Lung (tissue), 12 donors: ENCODE measurements around the gene TOP3A. TPM values are rescaled to one million over a fixed set of nuclear protein-coding genes. Genes with fewer than 3 reads are reported as not detected.

Source experiments
- ATAC-seq: fragments of 200-7000 bp; cut with Tn5 transposase; one replicate; pipeline ENCODE4 v1.9.1; 2020; ENCODE audit warnings: moderate number of reproducible peaks; ENCODE audit not compliant: insufficient read depth, low FRiP score
- DNase-seq, 3 donors: peaks; one replicate each; pipeline ENCODE4 v3.0.0-alpha.2; 2013 to 2017
- H3K27ac ChIP-seq, 2 donors: one replicate each; pipeline ENCODE4 v1.5.1; 2013; ENCODE audit warnings: mild to moderate bottlenecking in 2 of 2, moderate library complexity in 2 of 2, control low read depth in 1 of 2, inconsistent platforms in 1 of 2, low read depth in 1 of 2, low read length in 1 of 2
- H3K27me3 ChIP-seq, 3 donors: one replicate each; pipeline ENCODE4 v1.5.1; 2013; ENCODE audit warnings: low read length in 2 of 3; ENCODE audit not compliant: control insufficient read depth in 3 of 3, insufficient read depth in 3 of 3
- H3K36me3 ChIP-seq, 4 donors: one replicate each; pipeline ENCODE4 v1.5.1; 2013; ENCODE audit warnings: low read length in 4 of 4, mild to moderate bottlenecking in 1 of 4, moderate library complexity in 1 of 4; ENCODE audit not compliant: control insufficient read depth in 4 of 4, insufficient read depth in 4 of 4
- H3K4me1 ChIP-seq, 5 donors: one replicate each; pipeline ENCODE4 v1.5.1; 2013; ENCODE audit warnings: low read length in 5 of 5, mild to moderate bottlenecking in 2 of 5, moderate library complexity in 1 of 5; ENCODE audit not compliant: control insufficient read depth in 5 of 5, insufficient read depth in 5 of 5
- H3K4me3 ChIP-seq: one replicate; pipeline ENCODE4 v1.5.1; 2013; ENCODE audit warnings: mild to moderate bottlenecking, control low read depth, moderate library complexity
- H3K9ac ChIP-seq, 2 donors: one replicate each; pipeline ENCODE4 v1.5.1; 2013; ENCODE audit warnings: low read length in 2 of 2, control low read depth in 1 of 2; ENCODE audit not compliant: insufficient read depth in 1 of 2
- H3K9me3 ChIP-seq, 4 donors: one replicate each; pipeline ENCODE4 v1.5.1; 2013; ENCODE audit warnings: low read length in 3 of 4, mild to moderate bottlenecking in 1 of 4, moderate library complexity in 1 of 4; ENCODE audit not compliant: control insufficient read depth in 4 of 4, insufficient read depth in 3 of 4
- WGBS, 2 donors: extraction: QIAGEN DNeasy Blood & Tissue Kit; methylation state at CpG; one replicate each; pipeline ENCODE4 v1.1.7; 2013; 5-methylcytosine and 5-hydroxymethylcytosine counted together
- polyA plus RNA-seq, 2 donors: library from polyadenylated mRNA; stranded (reverse); fragments of 200-250 nt; gene quantifications; one replicate each; pipeline ENCODE4 v1.2.1, GENCODE V29; 2013
- total RNA-seq, 2 donors: library from RNA; depleted of rRNA in 1 of 2; stranded (reverse); fragments of >200 nt in 1 of 2; gene quantifications; one replicate each; pipeline ENCODE4 v1.2.1, GENCODE V29; 2014 to 2021
- TF ChIP-seq, protein P1 (sequence below): IDR thresholded peaks from 2 replicates; pipeline ENCODE4 v1.5.1; 2012; ENCODE audit warnings: mild to moderate bottlenecking; ENCODE audit errors: control extremely low read depth, extremely low read depth
- donor health status: control.
- donor health status: control.
- donor health status: Bipolar disorder and iron deficiency.
- donor health status: healthy.
- donor health status: DM: yes; HTN: yes; CAD: no.

Gene TOP3A
- total and polyA plus RNA-seq, 4 donors: 14.6 to 41.4 (median 26.8) TPM

GRCh38 chr17:18226284-18226945 is 88.4 kb downstream of the TOP3A start:
- H3K36me3 ChIP-seq: no peaks in the 10 kb centered on the region
- no peak overlapping the region for H3K27ac ChIP-seq
- ATAC-seq (no peak), DNase-seq (peak in 1 of 3 donors; percentile 16)
- 29 to 33% methylated on average over 16 of the region's 16 CpGs for WGBS, 2 donors
- H3K27me3 ChIP-seq: no peaks in the 10 kb centered on the region
- H3K4me3 ChIP-seq: peak overlapping the region; percentile 52
- peaks cover 0 to 31% (median 12%) of the 10 kb centered on the region in 5 donors for H3K4me1 ChIP-seq
- TF ChIP-seq, protein P1, sequence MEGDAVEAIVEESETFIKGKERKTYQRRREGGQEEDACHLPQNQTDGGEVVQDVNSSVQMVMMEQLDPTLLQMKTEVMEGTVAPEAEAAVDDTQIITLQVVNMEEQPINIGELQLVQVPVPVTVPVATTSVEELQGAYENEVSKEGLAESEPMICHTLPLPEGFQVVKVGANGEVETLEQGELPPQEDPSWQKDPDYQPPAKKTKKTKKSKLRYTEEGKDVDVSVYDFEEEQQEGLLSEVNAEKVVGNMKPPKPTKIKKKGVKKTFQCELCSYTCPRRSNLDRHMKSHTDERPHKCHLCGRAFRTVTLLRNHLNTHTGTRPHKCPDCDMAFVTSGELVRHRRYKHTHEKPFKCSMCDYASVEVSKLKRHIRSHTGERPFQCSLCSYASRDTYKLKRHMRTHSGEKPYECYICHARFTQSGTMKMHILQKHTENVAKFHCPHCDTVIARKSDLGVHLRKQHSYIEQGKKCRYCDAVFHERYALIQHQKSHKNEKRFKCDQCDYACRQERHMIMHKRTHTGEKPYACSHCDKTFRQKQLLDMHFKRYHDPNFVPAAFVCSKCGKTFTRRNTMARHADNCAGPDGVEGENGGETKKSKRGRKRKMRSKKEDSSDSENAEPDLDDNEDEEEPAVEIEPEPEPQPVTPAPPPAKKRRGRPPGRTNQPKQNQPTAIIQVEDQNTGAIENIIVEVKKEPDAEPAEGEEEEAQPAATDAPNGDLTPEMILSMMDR: no peak
- H3K9ac ChIP-seq: peak overlapping the region; percentile 79 to 81
- no peaks in the 10 kb centered on the region for H3K9me3 ChIP-seq

DNA sequence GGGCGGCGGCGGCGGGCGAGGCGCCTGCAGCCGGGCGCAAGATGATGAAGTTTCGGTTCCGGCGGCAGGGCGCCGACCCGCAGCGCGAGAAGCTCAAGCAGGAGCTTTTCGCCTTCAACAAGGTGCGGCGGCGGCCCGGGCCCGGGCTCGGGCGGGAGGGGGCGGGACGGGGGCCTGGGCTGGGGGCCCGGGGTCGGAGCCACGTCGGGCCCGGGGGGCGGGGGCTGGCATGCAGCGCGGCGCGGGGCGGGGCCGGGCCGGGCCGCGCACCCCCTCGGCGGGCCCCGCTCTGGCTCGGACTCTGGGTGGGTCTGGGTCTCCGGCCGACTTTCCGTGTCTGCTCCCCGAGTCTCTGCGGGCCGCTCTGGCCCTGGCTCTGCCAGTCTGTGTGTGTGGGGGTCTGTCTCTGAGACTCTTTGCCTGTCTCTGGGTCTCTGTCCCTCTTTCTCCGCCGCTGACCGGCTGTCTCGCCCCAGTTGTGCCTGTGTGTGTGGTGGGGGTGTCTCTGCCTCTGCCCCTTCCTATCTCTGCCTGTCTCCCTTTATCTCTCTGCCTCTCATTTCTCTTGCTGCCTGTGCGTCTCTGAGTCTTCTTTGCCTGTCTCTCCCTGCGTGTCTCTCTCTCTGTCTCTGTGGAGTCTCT is 89.0 kb downstream of the TOP3A start:
- peaks cover 0 to 31% (median 12%) of the 10 kb centered on the region in 5 donors for H3K4me1 ChIP-seq
- H3K4me3 ChIP-seq: peak overlapping the region; percentile 52
- H3K36me3 ChIP-seq: no peaks in the 10 kb centered on the region
- no peaks in the 10 kb centered on the region for H3K27me3 ChIP-seq
- ATAC-seq: no peak
- peak in 1 of 3 donors; percentile 48 for DNase-seq
- TF ChIP-seq, protein P1: no peak
- H3K9ac ChIP-seq: peak overlapping the region; percentile 79 to 81
- H3K9me3 ChIP-seq: no peaks in the 10 kb centered on the region
- WGBS, 2 donors: 0% methylated on average over 29 to 57 of the region's 57 CpGs
- H3K27ac ChIP-seq: no peak overlapping the region

DNA sequence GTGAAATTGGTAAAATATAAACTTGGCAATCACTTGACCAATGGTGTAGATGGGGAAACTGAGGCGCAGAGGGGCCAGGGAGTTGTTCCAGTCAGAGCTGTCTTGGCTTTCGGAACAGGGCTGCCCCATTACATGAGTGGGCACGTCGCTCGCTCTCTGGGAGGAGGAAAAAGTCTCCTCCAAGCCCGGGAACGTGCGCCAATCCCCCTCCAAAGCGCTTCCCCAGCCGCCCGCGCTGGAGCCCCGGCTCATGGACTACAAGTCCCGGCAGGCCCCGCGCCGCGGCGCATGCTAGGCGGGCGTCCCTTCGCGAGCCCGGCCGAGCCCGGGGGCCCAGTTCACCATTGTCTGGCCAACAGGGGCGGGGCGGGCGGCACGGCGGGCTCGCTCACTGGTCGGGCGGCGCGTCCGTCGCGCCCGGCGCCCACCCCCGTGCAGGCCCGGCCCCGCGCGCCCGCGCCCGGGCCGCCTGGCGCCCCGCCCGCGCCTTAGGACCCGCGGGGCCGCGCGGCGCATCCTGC is 89.6 kb downstream of the TOP3A start, which contains the start of gene LLGL1:
Gene LLGL1 (plus strand): TSS at position 515 of the 521 bp plus-strand sequence. CDS start 48 bp downstream, outside the sequence.
- ATAC-seq: peak; percentile 97
- Histone ChIP-seq H3K9me3 (no peaks in the 10 kb centered on the region), H3K27me3 (no peaks in the 10 kb centered on the region), H3K27ac (peak within 1 kb of the TSS in 1 of 2 donors; percentile 28), H3K4me3 (peak within 1 kb of the TSS; percentile 52), H3K4me1 (peaks cover 0 to 31% (median 12%) of the 10 kb centered on the region in 5 donors), H3K36me3 (no peaks in the 10 kb centered on the region), H3K9ac (peak within 1 kb of the TSS; percentile 79 to 81)
- TF ChIP-seq, protein P1: no peak
- peak; percentile 97 to 98 (median 98) for DNase-seq
- WGBS, 2 donors: 0 to 2% methylated on average over 14 to 60 of the region's 60 CpGs
